Measurements from ENCODE around the gene P2RY6.
A peak's percentile ranks its signal among the peaks of the same experiment; 100 is the strongest.
"Not testable (repeated sequence)": the region's sequence is repeated elsewhere in the genome, so short reads cannot be mapped to it uniquely, and the experiment has no call there.

Gene P2RY6

GRCh38 chr11:73262851-73263495, 9.2 kb upstream of the P2RY6 start:
- peak; percentile 74 to 83 for DNase-seq

- DNase-seq = no peak
Observed at GRCh38 chr11:73263640-73264039, 8.5 kb upstream of the P2RY6 start.

- no peak for DNase-seq
Observed at GRCh38 chr11:73265278-73265810, 6.8 kb upstream of the P2RY6 start.

GRCh38 chr11:73265853-73266645, 6.1 kb upstream of the P2RY6 start:
- DNase-seq = no peak

DNA sequence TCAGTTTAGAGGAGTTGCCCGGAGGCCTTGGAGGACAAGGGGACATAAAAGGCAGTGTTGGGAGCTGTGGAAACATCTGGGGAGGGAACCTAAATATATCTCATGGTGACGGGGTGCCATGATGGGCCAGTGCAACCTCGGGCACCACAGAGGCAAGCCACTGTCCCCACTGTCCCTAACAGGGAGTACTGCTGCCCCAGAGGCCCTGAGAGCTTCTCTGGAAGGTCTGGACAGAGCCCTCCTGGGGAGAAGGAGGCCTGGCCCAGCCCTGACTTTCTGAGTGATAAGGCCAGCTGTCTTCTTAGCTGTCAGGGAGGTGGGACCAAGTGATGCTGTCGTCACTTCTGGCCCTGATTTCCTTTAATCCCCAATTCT, 5.5 kb upstream of the P2RY6 start:
- DNase-seq = no peak

- DNase-seq = no peak
Observed at GRCh38 chr11:73267122-73267846, 4.9 kb upstream of the P2RY6 start.

DNA sequence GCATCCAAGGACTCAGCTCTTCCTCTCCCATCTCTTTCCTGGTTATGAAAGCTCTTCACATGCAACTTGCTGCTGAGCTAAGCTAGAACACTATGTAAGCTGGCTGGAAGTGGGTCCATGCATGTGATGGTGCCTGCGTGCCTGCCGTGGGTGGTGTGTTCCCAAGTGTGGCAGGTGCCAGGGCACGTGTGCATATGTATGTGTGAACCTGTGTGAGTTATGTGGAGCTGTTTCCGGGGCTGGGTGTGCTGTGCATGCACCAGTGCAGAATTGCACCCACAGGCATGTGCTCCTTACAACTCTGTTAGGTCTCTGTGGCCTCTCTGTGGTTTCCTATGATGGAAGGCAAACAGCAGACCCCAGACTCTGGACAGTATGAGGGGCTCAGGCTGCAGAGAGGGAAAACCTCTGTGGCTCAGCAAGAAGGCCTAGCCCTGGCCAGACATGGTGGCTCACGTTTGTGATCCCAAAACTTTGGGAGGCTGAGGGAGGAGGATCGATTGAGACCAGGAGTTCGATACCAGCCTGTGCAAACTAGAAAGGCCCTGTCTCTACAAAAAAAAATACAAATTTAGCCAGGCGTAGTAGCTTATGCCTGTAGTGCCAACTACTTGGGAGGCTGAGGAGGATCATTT, 4.1 kb upstream of the P2RY6 start:
- DNase-seq = no peak

DNA sequence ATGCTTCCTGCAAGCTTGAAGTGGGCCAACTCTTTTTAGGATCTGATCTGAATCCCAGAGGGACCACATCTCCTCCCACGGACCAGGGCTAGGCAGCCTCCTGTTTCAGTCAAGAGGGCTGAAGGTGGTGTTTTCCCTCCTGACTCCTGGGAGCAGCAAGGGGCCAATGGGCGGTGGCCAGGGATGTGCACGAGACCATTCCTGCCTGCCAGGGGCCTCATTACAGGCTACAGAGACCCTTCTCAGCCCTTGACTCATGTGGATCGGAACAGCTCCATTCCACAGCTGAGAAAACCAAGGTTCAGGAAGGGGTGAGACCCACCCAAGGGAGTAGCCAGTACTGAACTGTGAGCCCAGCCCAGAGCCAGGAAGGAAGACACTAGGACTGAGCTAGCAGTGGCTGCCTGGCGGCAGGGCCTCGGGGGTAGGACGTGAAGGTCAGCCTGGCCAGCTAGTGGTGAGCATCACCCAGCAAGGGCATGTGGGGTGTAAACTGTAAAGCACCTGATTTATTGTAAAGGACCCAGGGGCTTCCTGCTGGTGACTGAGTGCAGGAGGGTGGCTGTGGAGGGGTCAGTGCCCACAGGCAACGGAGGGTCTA, 3.4 kb upstream of the P2RY6 start:
- no peak for DNase-seq

- no peak for DNase-seq
Observed at GRCh38 chr11:73269459-73270015, 2.6 kb upstream of the P2RY6 start.

DNA sequence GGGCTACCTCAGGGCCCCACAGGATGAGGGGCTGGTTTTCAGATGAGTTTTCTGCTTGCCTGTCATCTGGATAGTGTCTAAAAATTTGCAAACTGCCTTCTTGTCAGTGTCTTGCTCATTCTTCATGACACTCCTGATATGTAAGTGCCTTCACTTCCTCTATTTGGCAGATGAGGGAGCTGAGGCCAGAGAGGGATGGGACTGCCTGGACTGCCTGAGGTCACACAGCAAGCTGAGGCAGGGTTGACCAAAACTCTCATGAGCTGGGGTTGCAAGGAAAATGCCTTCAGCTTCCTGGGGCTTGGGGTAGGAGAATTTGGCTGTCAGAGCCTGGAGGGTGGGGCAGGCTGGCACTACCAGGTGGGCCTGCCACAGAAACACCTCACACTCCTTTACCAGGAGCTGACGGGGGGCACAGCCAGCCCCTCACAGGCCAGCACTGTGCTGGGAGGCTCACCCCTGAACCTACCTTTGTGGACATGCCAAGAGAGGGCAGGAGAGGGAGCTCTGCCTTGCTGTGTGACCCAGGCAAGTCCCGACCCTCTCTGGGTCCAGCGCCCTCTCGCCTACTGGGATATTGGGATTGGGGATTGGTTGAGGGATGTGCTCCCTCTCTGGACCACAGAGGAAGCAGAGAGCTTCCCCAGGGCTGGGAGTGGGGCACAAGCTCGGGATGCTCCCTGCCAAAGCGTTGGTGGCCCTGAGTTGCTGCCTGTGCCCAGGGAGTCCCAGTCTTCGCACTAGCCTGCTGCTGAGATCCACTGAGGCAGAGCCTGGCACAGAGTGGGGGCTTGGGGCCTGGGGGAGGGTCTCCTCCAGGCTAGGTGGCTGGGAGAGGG, 1.9 kb upstream of the P2RY6 start:
- DNase-seq = peak; percentile 62 to 73

GRCh38 chr11:73270855-73271477, 1.2 kb upstream of the P2RY6 start:
- DNase-seq = no peak

DNA sequence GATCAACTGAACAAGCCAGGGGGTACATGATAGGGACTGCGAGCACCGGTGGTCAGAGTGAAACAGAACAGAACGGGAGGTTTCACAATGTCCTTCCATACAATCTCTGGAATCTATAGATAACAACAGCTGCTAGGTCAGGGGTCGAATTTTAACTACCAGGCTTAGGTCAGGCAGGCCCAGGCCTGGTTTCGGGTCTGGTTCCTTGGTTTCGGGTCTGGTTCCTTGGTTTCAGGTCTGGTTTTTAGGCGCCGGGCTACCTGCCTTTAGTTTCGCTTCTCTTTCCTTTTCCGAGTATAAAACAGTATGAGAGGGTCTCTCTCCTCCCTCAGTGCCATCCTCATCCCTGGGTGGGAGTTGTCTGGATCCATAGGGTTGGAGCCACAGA, 666 bp upstream of the P2RY6 start:
- not testable (repeated sequence) for DNase-seq

DNA sequence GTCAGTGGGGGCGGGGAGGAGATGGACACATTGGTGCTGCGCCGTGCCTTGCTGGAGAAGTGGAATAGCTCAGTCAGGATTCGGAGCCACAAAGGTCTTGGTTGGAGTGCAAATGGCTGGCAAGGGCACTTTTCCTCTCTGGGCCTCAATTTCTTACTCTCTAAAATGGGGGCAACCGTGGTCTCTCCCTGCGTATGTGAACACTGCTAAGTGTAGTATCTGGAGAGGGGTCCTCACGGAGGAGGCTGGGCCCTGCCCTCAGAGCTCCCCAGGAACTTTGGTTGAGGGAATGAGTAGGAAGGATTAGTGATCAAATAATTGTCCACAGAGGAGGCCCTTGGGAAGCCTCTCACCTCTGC, 521 bp downstream of the P2RY6 start:
- no peak for DNase-seq

- DNase-seq = no peak
Observed at GRCh38 chr11:73273222-73273895, 1.2 kb downstream of the P2RY6 start.

DNA sequence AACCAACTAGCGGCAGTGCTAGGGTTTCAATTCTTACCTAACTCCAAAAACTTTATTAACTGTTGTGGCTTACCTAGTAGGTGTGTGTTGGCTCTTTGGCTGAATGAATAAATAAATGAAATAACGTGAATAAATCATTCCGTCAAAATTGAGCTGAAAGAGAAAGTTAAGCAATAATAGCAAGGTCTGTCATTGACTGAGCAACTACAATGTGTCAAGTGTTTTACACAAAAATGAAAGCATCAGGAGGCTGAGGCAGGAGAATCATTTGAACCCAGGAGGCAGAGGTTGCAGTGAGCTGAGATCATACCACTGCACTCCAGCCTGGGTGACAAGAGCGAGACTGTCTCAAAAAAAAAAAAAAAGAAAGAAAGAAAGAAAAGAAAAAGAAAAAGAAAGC, 2.1 kb downstream of the P2RY6 start:
- not testable (repeated sequence) for DNase-seq

DNA sequence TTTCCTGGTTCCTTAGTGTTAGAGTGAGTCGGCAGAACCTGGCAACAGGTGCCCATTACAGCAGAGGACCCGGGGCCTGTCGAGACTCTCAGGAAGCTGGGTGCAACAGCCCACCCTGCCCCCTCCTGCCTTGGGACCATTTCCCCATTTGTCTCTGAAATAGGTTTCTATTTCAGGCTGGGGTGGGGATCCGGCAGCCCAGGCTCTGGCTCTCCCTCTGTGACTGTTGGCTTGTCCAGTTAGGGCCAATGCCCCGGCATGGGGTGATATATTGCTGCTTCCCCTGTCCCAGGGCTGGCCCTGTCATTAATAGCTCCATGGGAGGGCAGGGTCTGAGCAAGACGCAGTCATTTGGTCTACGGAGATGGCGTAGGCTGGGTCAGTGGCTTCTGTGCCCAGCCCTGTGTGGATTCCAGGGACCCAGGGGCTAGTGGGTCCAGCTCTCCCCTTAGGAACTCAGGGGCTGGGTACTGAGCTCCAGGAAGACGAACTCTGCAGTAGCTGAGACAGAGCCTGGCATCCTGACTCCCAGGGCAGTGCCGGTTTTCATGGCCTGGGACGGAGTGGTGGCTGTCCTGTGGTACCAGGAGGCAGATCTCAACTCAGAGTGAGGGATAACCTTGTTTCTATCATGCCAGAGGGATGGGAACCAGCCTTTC, 2.7 kb downstream of the P2RY6 start:
- peak in 1 of 2 donors; percentile 42 for DNase-seq

DNA sequence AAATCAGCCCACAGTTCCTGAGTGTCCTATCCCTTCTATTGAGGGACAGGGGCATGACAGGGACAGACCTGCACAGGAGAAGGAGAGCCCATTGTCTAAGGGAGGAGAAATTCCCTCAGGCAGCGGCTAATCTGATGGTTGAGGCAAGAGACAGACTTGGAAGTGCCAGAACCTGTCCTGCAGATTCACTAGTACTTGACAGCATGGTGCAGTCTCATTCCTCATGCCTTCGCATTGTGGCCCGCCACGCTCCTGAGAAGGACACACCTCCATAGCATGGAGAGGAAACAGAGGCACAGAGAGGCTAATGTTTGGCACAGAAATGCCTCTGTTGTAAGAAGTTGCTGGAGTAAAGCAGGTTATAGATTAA, 3.2 kb downstream of the P2RY6 start:
- no peak for DNase-seq

DNA sequence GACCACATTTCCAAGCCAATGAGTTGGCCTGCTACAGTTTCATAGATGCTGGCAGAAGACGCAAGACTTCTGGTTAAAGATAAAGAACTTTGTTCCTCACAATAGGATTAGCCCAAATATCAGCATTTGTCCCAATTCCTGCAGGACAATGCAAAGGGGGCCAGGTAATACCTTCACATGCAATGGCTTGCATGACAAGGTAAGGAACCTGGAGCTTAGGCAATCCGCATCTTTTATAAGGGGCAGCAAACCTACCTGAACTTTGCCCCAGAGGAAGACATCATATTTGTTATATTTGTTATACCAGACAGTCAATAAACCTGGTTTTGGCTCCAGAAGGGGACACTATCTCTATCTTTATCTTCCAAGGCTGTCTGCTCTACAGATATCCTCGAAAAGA, 5.3 kb downstream of the P2RY6 start:
- no peak for DNase-seq

GRCh38 chr11:73280626-73281025, 8.5 kb downstream of the P2RY6 start:
- peak in 1 of 2 donors; percentile 32 for DNase-seq

DNA sequence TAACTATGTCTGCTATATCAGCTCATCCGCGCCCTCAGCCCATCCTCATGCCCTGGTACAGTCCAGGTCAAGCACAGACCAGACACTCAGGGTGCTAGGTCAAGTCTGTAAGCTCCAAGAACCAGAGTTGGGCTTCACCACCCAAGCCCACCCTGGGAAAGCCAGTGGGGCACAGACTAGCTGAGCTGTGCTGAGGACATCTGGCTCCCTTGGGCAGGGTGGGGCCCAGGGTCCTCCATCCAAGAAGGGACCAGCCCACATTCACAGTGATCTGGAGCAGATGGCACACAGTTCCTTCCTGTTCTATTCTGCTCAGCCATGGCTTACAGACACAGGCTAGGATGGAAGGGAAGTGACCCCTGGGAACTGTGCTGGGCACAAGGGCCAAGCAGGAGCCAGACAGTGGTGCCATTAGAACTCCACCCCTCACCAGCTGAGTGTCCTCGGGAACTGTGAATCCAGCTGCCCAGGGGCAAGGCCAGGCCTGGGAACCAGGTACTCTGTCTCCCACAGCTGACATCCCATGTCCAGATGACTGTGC, 9.1 kb downstream of the P2RY6 start:
- DNase-seq = no peak

All from inflammatory macrophage treated with lipopolysaccharide for 1 hour (primary cell).